Medulla oblongata (tissue), 1 donor: ENCODE measurements around the gene ANTXR2.
"Not testable (repeated sequence)": the region's sequence is repeated elsewhere in the genome, so short reads cannot be mapped to it uniquely, and the experiment has no call there.

Experiments
- DNase-seq: peaks from one replicate; pipeline ENCODE4 v3.0.0-alpha.2; 2015; ENCODE audit errors: extremely low spot score

Gene ANTXR2

DNA sequence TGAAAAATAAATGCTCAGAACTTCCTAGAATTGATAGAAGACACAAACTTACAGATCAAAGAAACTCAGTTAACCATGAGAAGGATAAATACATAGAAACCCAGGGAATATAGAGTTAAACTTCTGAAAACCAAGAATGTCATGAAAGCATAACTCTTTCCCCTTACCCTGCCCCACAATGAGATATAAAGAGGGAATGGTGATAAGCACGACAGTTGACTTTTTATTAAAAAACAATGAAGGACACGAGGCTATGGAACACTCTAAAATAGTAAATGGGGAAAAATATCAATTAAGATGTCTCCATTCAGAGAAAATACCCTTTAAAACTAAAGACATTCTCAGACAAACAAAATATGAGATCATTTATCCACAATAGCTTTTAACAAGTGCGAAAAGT, 154.7 kb downstream of the ANTXR2 start:
- DNase-seq = no peak

DNA sequence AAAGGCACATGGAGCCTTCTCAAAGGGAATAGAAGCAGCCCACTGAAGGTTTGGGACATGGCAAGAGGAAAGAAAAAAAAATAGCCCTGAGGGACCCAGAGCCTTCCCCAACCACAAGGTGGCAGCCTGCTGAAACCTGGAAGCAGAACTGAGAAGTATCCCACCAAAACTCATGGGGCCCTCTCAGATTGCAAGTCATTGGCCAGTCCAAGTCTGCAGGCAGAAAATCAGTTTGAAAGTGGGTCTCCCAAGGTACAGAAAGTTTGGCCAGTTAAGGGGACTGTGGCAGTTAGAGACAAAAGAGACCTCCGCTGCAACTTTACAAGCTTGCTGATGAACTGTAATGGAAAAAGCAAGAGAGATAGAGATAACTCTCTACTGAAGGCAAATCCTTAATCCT, 155.8 kb downstream of the ANTXR2 start:
- no peak for DNase-seq

DNA sequence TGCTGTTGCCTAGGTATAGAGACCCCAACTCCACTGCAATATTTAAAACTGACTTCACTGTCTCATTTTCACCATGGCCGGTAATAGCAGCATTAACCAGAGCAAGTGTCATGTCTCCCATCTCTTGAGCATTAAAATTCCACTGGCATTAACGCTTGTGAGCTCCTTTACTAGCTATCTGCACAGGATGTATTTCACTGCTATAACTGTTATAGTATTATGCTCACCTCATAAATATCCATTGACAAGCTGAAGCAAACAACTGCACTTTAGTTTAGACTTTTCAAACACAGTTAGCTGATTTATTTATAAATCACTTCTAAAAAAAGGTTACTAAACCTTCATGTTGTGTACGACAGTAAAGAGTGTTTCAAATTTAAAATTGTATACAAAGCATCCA, 157.8 kb downstream of the ANTXR2 start:
- no peak for DNase-seq

DNA sequence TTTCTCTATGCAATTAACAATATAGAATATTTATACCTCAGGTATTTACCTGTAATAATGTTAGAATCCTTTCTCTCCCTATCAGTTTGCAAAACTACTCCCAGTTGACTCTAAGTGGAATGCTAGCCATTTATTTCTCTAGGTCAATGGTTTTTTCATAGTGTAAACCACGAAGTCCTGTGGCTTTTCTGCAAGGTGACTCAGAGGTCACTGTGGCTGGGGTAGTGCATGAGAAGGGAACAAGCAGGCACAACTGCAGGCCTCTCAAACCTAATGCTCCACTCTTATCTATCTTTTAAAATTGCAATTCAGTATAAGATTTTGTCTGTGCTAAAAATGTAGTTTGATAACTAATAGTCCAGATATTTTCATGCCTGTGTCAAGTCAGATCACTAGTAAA, 159.4 kb downstream of the ANTXR2 start:
- DNase-seq = no peak

GRCh38 chr4:79907001-79907400, 166.0 kb downstream of the ANTXR2 start:
- DNase-seq = no peak

DNA sequence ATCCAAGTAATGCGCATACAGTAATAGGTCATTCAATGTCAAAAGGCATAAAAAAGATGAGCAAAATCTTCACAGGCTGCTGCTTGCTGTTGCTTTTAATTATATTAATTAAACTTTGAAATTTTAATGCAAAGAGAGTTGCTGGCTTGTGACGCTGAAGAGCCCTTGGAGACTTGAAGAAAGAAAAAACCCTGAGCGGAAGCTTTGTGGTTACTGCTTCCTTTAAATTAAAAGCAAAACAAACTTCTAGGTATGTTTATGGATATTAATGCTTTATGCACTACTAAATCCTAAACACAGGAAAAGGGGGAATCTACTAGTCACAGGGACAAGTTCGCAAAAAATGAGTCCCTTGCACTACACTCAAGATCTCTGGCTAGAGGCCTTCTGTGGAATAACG, 166.7 kb downstream of the ANTXR2 start:
- no peak for DNase-seq

GRCh38 chr4:79905212-79905611, 167.8 kb downstream of the ANTXR2 start:
- DNase-seq = no peak

GRCh38 chr4:79904331-79904730, 168.7 kb downstream of the ANTXR2 start:
- no peak for DNase-seq

GRCh38 chr4:79900182-79900581, 172.8 kb downstream of the ANTXR2 start:
- no peak for DNase-seq

DNA sequence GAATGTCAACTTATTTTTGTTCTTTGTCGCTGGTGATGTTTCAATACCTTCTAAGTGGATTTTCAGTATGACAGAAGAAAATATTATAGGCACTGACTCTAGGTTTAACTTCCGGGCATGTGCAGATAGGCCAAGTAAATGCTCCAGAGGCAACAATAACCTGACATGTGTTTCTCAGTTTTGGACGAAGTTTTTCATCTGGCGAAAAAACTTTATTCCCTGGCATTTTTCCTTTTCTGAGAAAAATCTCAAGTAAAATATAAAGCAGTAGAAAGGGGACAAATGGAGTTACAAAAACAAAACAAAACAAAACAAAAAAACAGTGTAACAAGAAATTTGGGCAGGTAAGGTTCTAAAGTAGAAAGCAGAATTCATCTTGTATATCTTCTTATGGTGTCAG, 173.5 kb downstream of the ANTXR2 start:
- no peak for DNase-seq

DNA sequence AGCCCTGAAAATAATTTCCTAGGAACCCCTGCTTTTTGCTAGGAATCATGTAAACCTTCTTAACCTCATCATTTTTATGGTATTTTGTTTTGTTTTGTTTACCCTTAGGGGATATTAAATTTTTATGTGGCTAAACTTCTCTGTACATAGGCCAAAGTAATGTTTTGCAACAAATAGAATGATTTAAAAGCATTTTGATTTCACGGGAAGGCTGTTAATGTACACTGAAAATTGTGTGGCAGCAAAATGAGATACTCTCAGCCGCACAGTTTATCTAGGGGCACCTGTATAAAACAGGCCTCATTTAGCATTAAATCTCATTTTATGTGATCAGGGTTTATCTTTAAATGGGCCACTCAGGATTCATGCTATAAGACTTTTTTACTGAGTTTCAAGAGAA, 175.0 kb downstream of the ANTXR2 start:
- DNase-seq = no peak

DNA sequence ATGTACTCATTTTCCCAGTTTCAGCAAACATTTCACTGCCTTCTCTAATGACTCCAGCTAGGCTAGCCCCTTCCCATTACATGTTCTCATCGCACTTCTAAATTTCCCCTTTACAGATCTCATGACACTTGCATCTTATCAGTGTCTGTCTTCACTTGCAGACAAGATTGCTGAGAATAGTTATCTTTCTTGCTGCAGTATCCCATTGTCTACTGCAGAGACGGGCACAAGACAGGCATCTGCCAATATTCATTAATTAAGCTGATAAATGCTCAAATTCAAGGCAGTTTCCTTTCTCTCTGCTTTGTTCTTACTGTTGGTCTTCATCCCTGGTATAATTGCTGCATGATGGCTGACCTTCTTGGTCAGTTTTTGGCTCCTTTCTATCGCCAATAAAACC, 175.9 kb downstream of the ANTXR2 start:
- DNase-seq = no peak

DNA sequence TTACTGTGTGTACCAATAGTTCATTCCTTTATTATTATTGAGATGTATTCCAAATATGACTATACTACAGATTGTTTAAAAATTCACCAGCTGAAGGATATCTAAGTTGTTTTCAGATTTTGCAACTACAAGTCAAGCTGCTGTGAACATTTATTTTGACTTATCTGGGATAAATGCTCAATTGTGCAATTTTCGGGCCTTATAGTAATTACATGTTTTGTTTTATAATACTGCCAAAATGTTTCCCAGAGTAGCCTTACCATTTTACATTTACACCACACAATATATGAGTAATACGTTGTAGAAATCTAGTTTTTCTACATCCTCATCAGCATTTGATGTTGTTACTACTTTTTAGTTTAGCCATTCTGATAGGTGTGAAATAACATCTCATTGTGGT, 179.6 kb downstream of the ANTXR2 start:
- DNase-seq = no peak

GRCh38 chr4:79889026-79889425, 184.0 kb downstream of the ANTXR2 start:
- DNase-seq = not testable (repeated sequence)

GRCh38 chr4:79886557-79886956, 186.5 kb downstream of the ANTXR2 start:
- DNase-seq = no peak

DNA sequence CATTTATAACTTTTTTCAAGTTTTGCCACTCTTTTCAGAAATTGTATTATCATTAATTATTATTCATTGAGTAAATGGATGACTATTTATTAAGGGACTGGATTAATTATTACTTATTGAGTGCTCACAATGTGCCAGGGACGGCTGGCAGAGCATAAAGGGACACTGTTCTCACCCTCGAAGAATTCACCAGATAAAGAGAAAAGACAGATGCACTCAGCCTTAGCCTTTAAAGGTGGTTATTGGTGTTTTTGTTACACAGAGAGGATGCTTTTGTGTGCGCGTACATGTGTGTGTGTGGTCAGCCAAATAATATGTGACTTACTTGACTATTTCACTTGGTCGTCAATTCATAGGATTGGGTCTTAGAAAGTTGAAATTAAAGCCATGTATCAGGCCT, 187.0 kb downstream of the ANTXR2 start:
- DNase-seq = no peak

- no peak for DNase-seq
Measured at GRCh38 chr4:79883290-79883689, 189.7 kb downstream of the ANTXR2 start.

- DNase-seq = no peak
Measured at GRCh38 chr4:79882806-79883205, 190.2 kb downstream of the ANTXR2 start.

GRCh38 chr4:79881407-79881806, 191.6 kb downstream of the ANTXR2 start:
- no peak for DNase-seq

GRCh38 chr4:79877511-79877910, 195.5 kb downstream of the ANTXR2 start:
- no peak for DNase-seq

- no peak for DNase-seq
Measured at GRCh38 chr4:79875344-79875899, 197.6 kb downstream of the ANTXR2 start.

DNA sequence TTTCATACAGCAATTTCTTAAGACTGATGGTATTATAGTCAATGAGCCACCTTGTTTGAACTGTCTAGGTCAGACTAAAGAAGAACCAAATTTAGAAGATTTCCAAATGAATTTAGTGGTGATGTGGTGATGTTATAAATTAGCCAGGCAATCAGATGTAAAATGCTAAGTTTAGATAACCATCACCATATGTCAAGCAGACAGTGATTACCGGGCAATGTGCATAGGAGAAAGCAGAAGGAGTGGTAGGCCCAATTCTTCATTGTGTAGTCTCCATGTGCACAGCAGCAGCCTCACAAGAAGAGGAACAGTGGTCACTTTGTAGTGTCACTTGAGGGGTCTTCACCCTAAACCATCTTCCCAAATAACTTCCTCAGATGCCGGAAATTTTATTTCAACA, 198.8 kb downstream of the ANTXR2 start:
- DNase-seq = no peak

DNA sequence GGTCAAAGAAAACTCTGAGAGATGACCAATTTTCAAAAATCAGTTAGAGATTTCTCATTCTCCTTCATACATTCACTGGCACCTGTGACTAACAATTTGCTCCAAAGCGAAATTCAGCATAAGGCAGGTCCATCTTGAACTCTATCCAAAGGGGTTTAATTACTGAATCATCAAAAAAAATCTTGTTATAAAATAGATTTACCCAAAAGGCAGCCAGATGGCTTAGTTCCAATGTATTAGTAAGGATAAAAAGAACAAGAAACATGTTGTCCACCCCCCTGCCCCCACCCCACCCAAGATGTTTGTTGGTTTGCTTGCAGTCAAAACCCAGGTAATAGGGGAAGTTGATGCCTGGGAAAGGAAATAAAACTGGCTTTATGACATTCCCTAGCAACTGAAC, 200.3 kb downstream of the ANTXR2 start:
- no peak for DNase-seq

GRCh38 chr4:79871961-79872360, 201.1 kb downstream of the ANTXR2 start:
- DNase-seq = no peak
